Endothelial cell of umbilical vein (primary cell): ENCODE results near the gene GRK5. TPM values are rescaled to one million over a fixed set of nuclear protein-coding genes. Genes with fewer than 3 reads are reported as not detected.

Source experiments
- BruUV-seq: library from RNA; stranded (reverse); fragments of 400-500 nt; replicated peaks from 2 replicates; lab custom pipeline; 2021; lab: Mats Ljungman, UMichigan
- CTCF ChIA-PET: fragments of 300-600, 350-600 bp; sonication (Branson Sonifier 250); formaldehyde crosslinking; loops from one replicate; lab custom pipeline; 2021; ENCODE audit warnings: antibody characterized with exemption, inconsistent platforms; lab: Charles Lee
- POLR2A ChIA-PET: fragments of 300-600, 350-600 bp; sonication (Branson Sonifier 250); formaldehyde crosslinking; loops from one replicate; lab custom pipeline; 2021; ENCODE audit warnings: antibody characterized with exemption, inconsistent platforms; lab: Charles Lee
- DNase-seq: peaks from one replicate; pipeline ENCODE4 v3.0.0-alpha.2; 2011; ENCODE audit warnings: low read depth, low spot score
- FAIRE-seq: peaks from 2 replicates; lab custom pipeline; 2011; peaks lifted over from hg19 to GRCh38; lab: Jason Lieb, UNC
- H2AFZ ChIP-seq: 2 replicates; pipeline ENCODE4 v1.6.0; 2012; ENCODE audit warnings: low read depth, low read length, control low read depth, inconsistent platforms
- H3K27ac ChIP-seq: 2 replicates; pipeline ENCODE4 v1.5.1; 2011; ENCODE audit warnings: low read depth, mild to moderate bottlenecking, control low read depth, low read length, moderate library complexity; ENCODE audit not compliant: insufficient read depth
- H3K27me3 ChIP-seq, 2 experiments: 2 replicates each; pipeline versions ENCODE4 v1.6.0 to v1.6.1; 2011; ENCODE audit warnings: low read length in 2 of 2, mixed read lengths in 1 of 2; ENCODE audit not compliant: control insufficient read depth in 2 of 2, insufficient read depth in 2 of 2
- H3K36me3 ChIP-seq, 2 experiments: 2 replicates in 1 of 2; 3 replicates in 1 of 2; pipeline ENCODE4 v1.5.1; 2011; ENCODE audit warnings: low read length in 2 of 2, mild to moderate bottlenecking in 1 of 2, moderate library complexity in 1 of 2; ENCODE audit not compliant: control insufficient read depth in 2 of 2, insufficient read depth in 2 of 2; ENCODE audit errors: extremely low read depth in 1 of 2
- H3K4me1 ChIP-seq: 3 replicates; pipeline ENCODE4 v1.5.1; 2011; ENCODE audit warnings: mild to moderate bottlenecking, low read length; ENCODE audit not compliant: control insufficient read depth, insufficient read depth; ENCODE audit errors: extremely low read depth
- H3K4me2 ChIP-seq: 2 replicates; pipeline ENCODE4 v1.6.1; 2011; ENCODE audit warnings: low read length, control low read depth, mixed read lengths; ENCODE audit not compliant: insufficient read depth
- H3K4me3 ChIP-seq, 3 experiments: fragments of 200-600 bp in 1 of 3; sonication (generic), shearing (Covaris generic) in 1 of 3; replicated peaks in 1 of 3; 2 replicates each; pipeline ENCODE4 v1.5.1; 2011 to 2016; ENCODE audit warnings: control low read depth in 3 of 3, low read length in 3 of 3, mild to moderate bottlenecking in 2 of 3, inconsistent platforms in 1 of 3, low read depth in 1 of 3, moderate library complexity in 1 of 3; ENCODE audit not compliant: insufficient read depth in 1 of 3
- H3K79me2 ChIP-seq: 2 replicates; pipeline ENCODE4 v1.6.0; 2012; ENCODE audit warnings: low read length, inconsistent platforms; ENCODE audit not compliant: control insufficient read depth, insufficient read depth
- H3K9ac ChIP-seq: replicated peaks from 2 replicates; pipeline ENCODE3; 2011; ENCODE audit warnings: low read length, control low read depth; ENCODE audit not compliant: insufficient read depth; ENCODE audit errors: extremely low read depth
- H3K9me1 ChIP-seq: replicated peaks from 3 replicates; pipeline ENCODE4 v1.6.0; 2011; ENCODE audit warnings: mild to moderate bottlenecking, low read length; ENCODE audit not compliant: control insufficient read depth, insufficient read depth; ENCODE audit errors: extremely low read depth
- H3K9me3 ChIP-seq: replicated peaks from 2 replicates; pipeline ENCODE4 v1.5.1; 2012; ENCODE audit warnings: low read length, inconsistent platforms; ENCODE audit not compliant: control insufficient read depth, insufficient read depth
- H4K20me1 ChIP-seq: replicated peaks from 2 replicates; pipeline ENCODE3; 2011; ENCODE audit warnings: mild to moderate bottlenecking, low read length; ENCODE audit not compliant: control insufficient read depth, insufficient read depth; ENCODE audit errors: extremely low read depth
- FOS ChIP-seq: IDR thresholded peaks from 2 replicates; pipeline ENCODE4 v1.6.1; 2011; ENCODE audit warnings: mild to moderate bottlenecking, low read length, moderate library complexity, borderline replicate concordance; ENCODE audit not compliant: insufficient read depth
- GATA2 ChIP-seq: IDR thresholded peaks from 2 replicates; pipeline ENCODE4 v1.7.0; 2011; ENCODE audit warnings: low read depth, mild to moderate bottlenecking, moderate library complexity, mixed read lengths, low read length; ENCODE audit not compliant: insufficient read length, insufficient read depth
- JUN ChIP-seq: IDR thresholded peaks from 2 replicates; pipeline ENCODE4 v1.6.1; 2011; ENCODE audit warnings: borderline replicate concordance, low read depth; ENCODE audit not compliant: insufficient read length, insufficient read depth
- MYC ChIP-seq: IDR thresholded peaks from one replicate; pipeline ENCODE4 v1.6.1; 2011; ENCODE audit warnings: mild to moderate bottlenecking, low read depth, low read length
- POLR2A ChIP-seq: IDR thresholded peaks from 2 replicates; pipeline ENCODE4 v1.6.1; 2012; ENCODE audit warnings: low read depth, mild to moderate bottlenecking, control low read depth, low read length
- POLR2AphosphoS5 ChIP-seq: IDR thresholded peaks from 2 replicates; pipeline ENCODE4 v1.6.1; 2012; ENCODE audit warnings: low read depth, mild to moderate bottlenecking, control low read depth, low read length, moderate library complexity; ENCODE audit not compliant: insufficient read depth
- dilution Hi-C: fragments of 300-500 bp; cut with MboI; formaldehyde crosslinking; loops from one replicate; pipeline ENCODE4 v1.15.0; 2019; ENCODE audit warnings: low sequenced_read_pairs; ENCODE audit not compliant: extremely low pct_ligation_motif_present
- intact Hi-C: fragments of 100-400 bp; cut with micrococcal nuclease; formaldehyde crosslinking; loops from one replicate; pipeline ENCODE4 v1.10.0; 2022
- polyA plus RNA-seq, 4 experiments: library from polyadenylated mRNA; depleted of rRNA in 3 of 4; stranded (reverse) in 3 of 4; unstranded in 1 of 4; fragments of >200 nt; gene quantifications; 2 replicates each; pipeline versions ENCODE4 v1.2.1 to v1.2.3, GENCODE V29; 2011 to 2012; ENCODE audit warnings: missing spikeins in 1 of 4
- total RNA-seq: library from RNA; stranded (reverse); gene quantifications from 2 replicates; pipeline ENCODE4 v1.2.3, GENCODE V29; 2021
- TF ChIP-seq, protein P1 (sequence below): IDR thresholded peaks from 2 replicates; pipeline ENCODE4 v1.6.1; 2011; ENCODE audit not compliant: insufficient read depth, insufficient read length
- TF ChIP-seq, protein P2 (sequence below), 2 donors: IDR thresholded peaks; 1 replicate in 1 of 2; 2 replicates in 1 of 2; pipeline ENCODE4 v1.5.1; 2011; ENCODE audit warnings: low read length in 2 of 2, mild to moderate bottlenecking in 2 of 2, moderate library complexity in 2 of 2, control low read depth in 1 of 2, inconsistent platforms in 1 of 2, low read depth in 1 of 2; ENCODE audit not compliant: insufficient read depth in 1 of 2; ENCODE audit errors: extremely low read depth in 1 of 2

Gene GRK5
- total and polyA plus RNA-seq, 2 donors (not counting 3 experiments of a cell fraction or from before 2014, with no cell fraction given), result 13.1 to 29.5 TPM

DNA sequence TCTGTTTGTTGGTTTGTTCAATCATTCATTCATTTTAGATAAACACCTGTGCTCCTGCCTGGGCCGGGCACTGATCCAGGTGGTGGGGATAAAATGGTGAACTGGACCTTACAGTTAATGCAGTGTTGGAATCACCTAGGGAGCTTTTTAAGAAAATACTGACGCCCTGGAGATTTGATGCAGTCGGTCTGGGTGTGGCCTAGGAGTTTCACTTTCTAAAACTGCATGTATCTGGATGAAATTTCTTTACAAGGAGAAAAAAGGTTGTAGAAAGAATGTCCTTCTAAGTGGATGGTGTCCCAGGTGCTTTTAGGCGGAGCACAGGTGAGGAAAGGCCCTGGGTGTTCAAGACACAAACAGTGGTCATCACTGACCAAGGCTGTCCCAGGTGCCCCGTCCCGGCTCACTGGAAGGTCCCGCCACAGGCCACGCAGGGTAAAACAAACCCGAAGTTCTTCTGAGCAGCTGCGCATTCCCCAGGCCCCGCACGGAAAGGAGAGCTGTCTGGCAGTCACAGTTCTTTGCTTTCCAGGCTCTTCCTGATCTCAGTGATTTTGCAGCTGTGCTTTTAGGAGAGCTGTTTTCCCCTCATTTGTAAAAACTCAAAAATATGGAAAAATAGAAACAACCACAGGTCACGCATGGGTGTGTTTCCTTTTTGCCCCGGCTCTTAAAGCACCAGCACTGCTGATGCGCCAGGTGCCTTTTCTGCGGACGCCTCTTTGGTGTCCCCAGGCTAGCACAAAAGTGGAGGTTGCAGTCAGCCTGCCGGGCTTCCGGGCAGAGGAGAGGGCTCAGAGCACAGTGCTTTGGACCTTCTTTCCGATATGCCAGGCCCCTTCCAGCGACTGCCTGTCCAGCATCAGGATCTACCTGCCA, 161.9 kb downstream of the GRK5 start:
- no peaks in the 10 kb centered on the region for H3K9me3 ChIP-seq
- peak; percentile 60 for FAIRE-seq

More for the DNA sequence above, 161.9 kb downstream of the GRK5 start:
- dilution Hi-C loops (no loop called here), intact Hi-C loops (no loop called here)
- peak overlapping the region; percentile 31 for H3K4me2 ChIP-seq
- peaks cover 43% of the 10 kb centered on the region for H3K4me1 ChIP-seq
- H3K27ac ChIP-seq, result peak overlapping the region; percentile 98
- TF ChIP-seq POLR2AphosphoS5 (no peak), MYC (no peak), POLR2A (no peak), JUN (no peak), FOS (no peak), GATA2 (no peak)
- TF ChIP-seq, protein P1, sequence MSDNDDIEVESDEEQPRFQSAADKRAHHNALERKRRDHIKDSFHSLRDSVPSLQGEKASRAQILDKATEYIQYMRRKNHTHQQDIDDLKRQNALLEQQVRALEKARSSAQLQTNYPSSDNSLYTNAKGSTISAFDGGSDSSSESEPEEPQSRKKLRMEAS, result no peak
- TF ChIP-seq, protein P2, sequence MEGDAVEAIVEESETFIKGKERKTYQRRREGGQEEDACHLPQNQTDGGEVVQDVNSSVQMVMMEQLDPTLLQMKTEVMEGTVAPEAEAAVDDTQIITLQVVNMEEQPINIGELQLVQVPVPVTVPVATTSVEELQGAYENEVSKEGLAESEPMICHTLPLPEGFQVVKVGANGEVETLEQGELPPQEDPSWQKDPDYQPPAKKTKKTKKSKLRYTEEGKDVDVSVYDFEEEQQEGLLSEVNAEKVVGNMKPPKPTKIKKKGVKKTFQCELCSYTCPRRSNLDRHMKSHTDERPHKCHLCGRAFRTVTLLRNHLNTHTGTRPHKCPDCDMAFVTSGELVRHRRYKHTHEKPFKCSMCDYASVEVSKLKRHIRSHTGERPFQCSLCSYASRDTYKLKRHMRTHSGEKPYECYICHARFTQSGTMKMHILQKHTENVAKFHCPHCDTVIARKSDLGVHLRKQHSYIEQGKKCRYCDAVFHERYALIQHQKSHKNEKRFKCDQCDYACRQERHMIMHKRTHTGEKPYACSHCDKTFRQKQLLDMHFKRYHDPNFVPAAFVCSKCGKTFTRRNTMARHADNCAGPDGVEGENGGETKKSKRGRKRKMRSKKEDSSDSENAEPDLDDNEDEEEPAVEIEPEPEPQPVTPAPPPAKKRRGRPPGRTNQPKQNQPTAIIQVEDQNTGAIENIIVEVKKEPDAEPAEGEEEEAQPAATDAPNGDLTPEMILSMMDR (IDR thresholded peaks at IDR 0.05; ENCODE audit: extremely low read depth in 1 of 2, insufficient read depth in 1 of 2, low read depth in 1 of 2, low read length in 2 of 2), result no peak
- H3K4me3 ChIP-seq, result no peak overlapping the region
- H3K36me3 ChIP-seq, result peaks cover 0 to 1% of the 10 kb centered on the region in 2 experiments
- peak; percentile 61 for DNase-seq
- BruUV-seq, result no TSS peak
- no peaks in the 10 kb centered on the region for H4K20me1 ChIP-seq
- H3K9ac ChIP-seq, result peak overlapping the region; percentile 93
- H3K27me3 ChIP-seq, result no peaks in the 10 kb centered on the region
- ChIA-PET POLR2A (interaction anchor here (1.2 kb wide), 1 partner anchor 33 kb away, joined by 3 read pairs; no protein-coding TSS in a partner anchor), CTCF (interaction anchor here (0.9 to 2.0 kb wide), 4 partner anchors 43 to 163 kb away, joined by 3 to 7 read pairs (median 3); no protein-coding TSS in a partner anchor)
- H3K79me2 ChIP-seq, result no peaks in the 10 kb centered on the region
- H3K9me1 ChIP-seq, result no peaks in the 10 kb centered on the region
- H2AFZ ChIP-seq, result no peak overlapping the region
